OCI-LY1 (cell line): Measurements from ENCODE around the gene TMEM181.

Experiments
- CTCF ChIP-seq: fragments of 200-600 bp; sonication (generic), shearing (Covaris generic); IDR thresholded peaks from 2 replicates; pipeline ENCODE4 v1.5.1; 2017; ENCODE audit warnings: mild to moderate bottlenecking, antibody characterized with exemption, low read length, moderate library complexity, mixed read lengths
- EZH2 ChIP-seq: fragments of 200-600 bp; sonication (generic), shearing (Covaris generic); IDR thresholded peaks from 2 replicates; pipeline ENCODE4 v1.8.0; 2017; ENCODE audit warnings: borderline replicate concordance, mixed run types, mild to moderate bottlenecking, antibody characterized with exemption, low read length, moderate library complexity, mixed read lengths

GRCh38 chr6:158634695-158635426 lies 75.0 kb downstream of the TMEM181 start:
- TF ChIP-seq EZH2 (no peak), CTCF (no peak)
